ENCODE measurements around the gene TBC1D2B.
A peak's percentile ranks its signal among the peaks of the same experiment; 100 is the strongest.

The TBC1D2B gene

GRCh38 chr15:78093242-78094020 lies 15.9 kb upstream of the TBC1D2B start:
- no peak for DNase-seq

GRCh38 chr15:78092261-78093041 lies 14.9 kb upstream of the TBC1D2B start, which contains the start of gene SH2D7:
Gene SH2D7, plus strand, starts transcription at chr15:78092561. Its CDS starts 24 bp downstream, at chr15:78092585.
- DNase-seq: no peak

GRCh38 chr15:78090422-78091063 lies 13.0 kb upstream of the TBC1D2B start:
- no peak for DNase-seq

GRCh38 chr15:78088773-78089080 lies 11.2 kb upstream of the TBC1D2B start:
- no peak for DNase-seq

- DNase-seq: no peak
Measured at GRCh38 chr15:78087951-78088772, 10.7 kb upstream of the TBC1D2B start.

- no peak for DNase-seq
Measured at GRCh38 chr15:78085928-78086327, 8.4 kb upstream of the TBC1D2B start.

GRCh38 chr15:78084449-78084750 lies 6.9 kb upstream of the TBC1D2B start:
- DNase-seq: no peak

- no peak for DNase-seq
Measured at GRCh38 chr15:78083687-78084448, 6.4 kb upstream of the TBC1D2B start.

- DNase-seq: no peak
Measured at GRCh38 chr15:78083186-78083585, 5.7 kb upstream of the TBC1D2B start.

- no peak for DNase-seq
Measured at GRCh38 chr15:78082743-78083110, 5.2 kb upstream of the TBC1D2B start.

GRCh38 chr15:78082106-78082742 lies 4.7 kb upstream of the TBC1D2B start:
- no peak for DNase-seq

- no peak for DNase-seq
Measured at GRCh38 chr15:78080088-78080460, 2.6 kb upstream of the TBC1D2B start.

GRCh38 chr15:78079298-78080087 lies 2.0 kb upstream of the TBC1D2B start:
- no peak for DNase-seq

GRCh38 chr15:78077871-78078210 lies 330 bp upstream of the TBC1D2B start:
- DNase-seq: peak; percentile 9

GRCh38 chr15:78076231-78077052 lies 1.1 kb downstream of the TBC1D2B start:
- no peak for DNase-seq

- no peak for DNase-seq
Measured at GRCh38 chr15:78075490-78076230, 1.9 kb downstream of the TBC1D2B start.

- DNase-seq: no peak
Measured at GRCh38 chr15:78073046-78073787, 4.3 kb downstream of the TBC1D2B start.

GRCh38 chr15:78072080-78072892 lies 5.2 kb downstream of the TBC1D2B start:
- no peak for DNase-seq

All from NCI-H748 treated with DMSO at 0.1 percent for 48 hours (cell line).